K562 (cell line): ENCODE data around the gene TTC24. TPM values are rescaled to one million over a fixed set of nuclear protein-coding genes. Genes with fewer than 3 reads are reported as not detected.

ENCODE experiments used
- ARID2 ChIP-seq: fragments of 450-650 bp; IDR thresholded peaks from 2 replicates; pipeline ENCODE4 v1.6.1; 2017; ENCODE audit warnings: antibody characterized with exemption, mild to moderate bottlenecking
- ARNT ChIP-seq, 2 experiments: fragments of 450-650 bp; IDR thresholded peaks; 2 replicates each; pipeline ENCODE4 v1.6.1; 2016; ENCODE audit warnings: mild to moderate bottlenecking in 1 of 2
- BCLAF1 ChIP-seq, 2 experiments: fragments of 450-650 bp in 1 of 2; IDR thresholded peaks; 2 replicates each; pipeline ENCODE4 v1.6.1; 2011 to 2017; ENCODE audit warnings: low read depth in 2 of 2, antibody characterized with exemption in 1 of 2, borderline replicate concordance in 1 of 2, low read length in 1 of 2, mild to moderate bottlenecking in 1 of 2, mixed read lengths in 1 of 2; ENCODE audit not compliant: control insufficient read depth in 1 of 2
- DMBX1 ChIP-seq: fragments of 250-450 bp; sonication (Bioruptor Pico); IDR thresholded peaks from 2 replicates; pipeline ENCODE4 v1.8.0; 2022; ENCODE audit warnings: inconsistent platforms, mild to moderate bottlenecking, moderate library complexity, borderline replicate concordance
- E4F1 ChIP-seq: fragments of 250-450 bp; sonication (Bioruptor Pico); IDR thresholded peaks from 2 replicates; pipeline ENCODE4 v1.5.0; 2021; ENCODE audit warnings: mild to moderate bottlenecking, borderline replicate concordance
- NR0B1 ChIP-seq: fragments of 450-650 bp; IDR thresholded peaks from one replicate; pipeline ENCODE4 v1.6.1; 2018; ENCODE audit warnings: mild to moderate bottlenecking, moderate library complexity; ENCODE audit not compliant: partially characterized antibody
- NR1H2 ChIP-seq: sonication (generic); formaldehyde crosslinking; IDR thresholded peaks from 2 replicates; pipeline ENCODE4 v1.4.0; 2020; ENCODE audit warnings: mild to moderate bottlenecking, missing genetic modification reagents
- VEZF1 ChIP-seq: fragments of 200-800 bp; sonication (Bioruptor generic); IDR thresholded peaks from 2 replicates; pipeline ENCODE4 v1.6.1; 2017; ENCODE audit warnings: missing genetic modification characterization, missing compliant biosample characterization
- ZNF133 ChIP-seq: fragments of 250-450 bp; sonication (Bioruptor Pico); IDR thresholded peaks from 2 replicates; pipeline ENCODE4 v1.4.0; 2020; ENCODE audit warnings: mild to moderate bottlenecking
- ZNF165 ChIP-seq: fragments of 250-450 bp; sonication (Bioruptor Pico); IDR thresholded peaks from 2 replicates; pipeline ENCODE4 v1.4.0; 2020; ENCODE audit warnings: borderline replicate concordance
- ZNF431 ChIP-seq: sonication (generic); formaldehyde crosslinking; IDR thresholded peaks from 2 replicates; pipeline ENCODE4 v1.8.0; 2022; ENCODE audit warnings: mild to moderate bottlenecking, missing genetic modification reagents
- ZNF592 ChIP-seq: fragments of 450-650 bp; IDR thresholded peaks from 2 replicates; pipeline ENCODE4 v1.6.1; 2017; ENCODE audit warnings: antibody characterized with exemption, mild to moderate bottlenecking
- ZNF76 ChIP-seq: fragments of 250-450 bp; sonication (Bioruptor Pico); IDR thresholded peaks from 2 replicates; pipeline ENCODE4 v1.4.0; 2020; ENCODE audit warnings: mild to moderate bottlenecking, moderate library complexity, borderline replicate concordance
- polyA plus RNA-seq, 8 experiments: library from polyadenylated mRNA; depleted of rRNA in 4 of 8; stranded (reverse) in 5 of 8; unstranded in 3 of 8; fragments of >200 nt; fragmentation: Nextera tagmentation in 2 of 8; fragmentation: Illumina TruSeq in 1 of 8; extraction: Ambion mirVana in 2 of 8; extraction: Trizol in 1 of 8; gene quantifications; 2 replicates each; pipeline versions ENCODE4 v1.2.1 to v1.2.3, GENCODE V29; 2011 to 2014; ENCODE audit warnings: inconsistent platforms in 1 of 8, missing spikeins in 1 of 8
- total RNA-seq, 7 experiments: library from RNA; depleted of rRNA in 6 of 7; stranded (reverse); fragments of >200 nt in 6 of 7; fragmentation: Illumina TruSeq in 2 of 7; extraction: Trizol in 2 of 7; gene quantifications; 2 replicates each; pipeline versions ENCODE4 v1.2.1 to v1.2.3, GENCODE V29; 2011 to 2021; ENCODE audit warnings: low replicate concordance in 1 of 7

TTC24 gene
- total and polyA plus RNA-seq, 9 of the 15 experiments (the other 6 are each of a cell fraction or from before 2014, with no cell fraction given), result not detected

- TF ChIP-seq ZNF592 (0 out of 2 replicates have a peak, but pooled peaks have one; percentile 36), ZNF133 (CRISPR knock-in tag) (no peak), ZNF165 (CRISPR knock-in tag) (no peak), ARNT (IDR thresholded peaks at IDR 0.05) (0 out of 4 replicates have a peak, but pooled peaks of 1 of the 2 experiments have one; percentile 33), BCLAF1 (IDR thresholded peaks at IDR 0.05; ENCODE audit: borderline replicate concordance in 1 of 2, control insufficient read depth in 1 of 2, low read depth in 2 of 2, low read length in 1 of 2) (no peak), ARID2 (no peak), NR0B1 (no peak), ZNF431 (CRISPR knock-in tag) (no peak), NR1H2 (CRISPR knock-in tag) (no peak), VEZF1 (no peak), DMBX1 (CRISPR knock-in tag) (0 out of 2 replicates have a peak, but pooled peaks have one; percentile 40), E4F1 (CRISPR knock-in tag) (no peak), ZNF76 (CRISPR knock-in tag) (no peak)
These were observed 21.8 kb downstream of the TTC24 start, which contains the start of gene GPATCH4 (continued) for GRCh38 chr1:156601122-156601830.
